Measurements from ENCODE around the gene PKMYT1.
"Not testable (repeated sequence)": the region's sequence is repeated elsewhere in the genome, so short reads cannot be mapped to it uniquely, and the experiment has no call there.

PKMYT1 gene

DNA sequence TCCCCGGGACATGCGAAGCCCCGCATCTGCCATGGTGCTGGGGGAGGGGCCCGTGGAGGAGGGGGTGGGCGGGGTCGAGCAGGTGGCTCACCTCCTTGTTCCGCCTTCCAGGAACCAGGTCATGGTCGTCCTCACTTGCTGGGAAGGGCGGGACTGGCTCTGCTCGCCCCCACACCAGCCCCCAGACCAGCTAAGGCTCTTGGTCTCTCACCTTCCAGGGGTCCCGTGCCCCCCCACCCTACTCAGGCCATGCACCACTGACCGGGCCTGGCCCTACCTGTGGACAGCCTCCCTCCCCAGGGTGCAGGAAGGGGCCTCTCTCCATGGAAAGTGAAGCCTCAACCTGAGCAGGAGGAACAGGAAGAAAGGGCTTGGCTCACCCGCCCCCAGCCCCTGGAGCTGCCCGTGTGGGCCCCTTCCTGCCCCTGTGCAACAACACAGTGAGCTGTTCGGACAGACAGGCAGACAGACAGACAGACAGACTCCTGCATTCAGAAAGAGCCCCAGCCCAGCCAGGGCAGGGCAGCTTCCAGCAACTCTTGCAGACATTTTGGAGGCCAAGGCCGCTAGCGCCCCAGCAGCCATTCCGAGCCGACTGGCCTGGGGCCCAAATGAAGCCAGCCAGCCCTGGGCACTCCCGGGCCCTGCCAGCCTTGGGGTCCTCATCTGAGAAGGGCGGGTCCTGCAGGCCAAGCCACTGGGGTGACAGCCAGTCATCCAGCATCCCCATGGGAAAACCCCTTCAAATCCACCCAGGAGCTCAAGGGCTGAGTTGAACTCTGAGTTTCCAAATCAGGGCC is 24.3 kb downstream of the PKMYT1 start:
- DNase-seq: no peak

DNA sequence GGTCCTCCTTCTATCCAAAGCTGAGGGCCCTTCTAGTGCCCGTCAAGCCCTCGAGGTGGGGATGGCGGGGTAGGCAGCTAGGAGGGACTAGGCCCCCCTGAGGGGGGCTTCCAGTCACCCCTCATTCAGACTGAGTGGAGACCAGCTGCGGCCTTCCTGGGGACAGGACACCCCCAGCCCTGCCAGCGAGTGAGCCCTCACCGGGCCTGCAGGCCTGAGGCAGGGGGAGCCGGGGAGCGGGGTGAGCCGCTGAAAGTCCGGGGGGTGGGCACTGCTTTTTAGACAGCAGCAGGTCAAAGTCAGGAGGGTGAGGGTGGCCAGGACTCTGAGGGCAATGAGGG is 24.8 kb downstream of the PKMYT1 start:
- no peak for DNase-seq

DNA sequence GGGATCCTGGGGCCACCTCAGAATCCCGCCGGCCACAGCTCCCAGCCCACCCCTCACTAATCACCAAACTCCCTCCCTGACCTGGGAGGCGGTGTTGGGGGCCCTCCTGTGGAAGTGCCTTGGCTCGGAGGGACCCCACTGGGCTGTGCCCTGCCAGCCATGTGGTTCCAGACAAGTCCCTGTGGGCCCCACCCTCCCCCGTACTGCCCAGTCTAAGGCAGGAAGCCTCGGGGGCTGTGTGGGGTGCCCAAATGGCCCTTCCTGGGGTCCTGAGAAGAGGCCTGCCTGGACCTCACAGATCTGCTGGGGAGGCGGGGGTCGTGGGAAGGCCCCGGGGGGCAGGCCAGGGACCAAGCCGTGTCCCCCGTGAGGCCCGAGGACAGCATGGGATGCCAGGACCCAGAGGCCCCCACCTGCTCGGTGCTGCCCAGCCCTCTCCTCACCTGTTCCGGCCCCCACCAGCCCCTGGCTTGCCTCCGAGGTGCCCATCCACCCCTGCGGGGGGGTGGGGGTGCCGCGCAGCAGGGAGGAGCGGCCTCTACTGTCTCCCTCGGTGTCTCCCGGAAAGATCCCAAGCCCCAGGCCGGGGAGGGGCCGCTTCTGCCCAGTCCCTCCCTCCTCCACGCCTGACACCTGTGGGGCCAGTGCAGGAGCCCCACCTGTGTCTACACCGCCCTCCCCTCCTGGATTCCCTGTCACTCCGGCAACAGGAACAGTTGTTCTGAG is 25.4 kb downstream of the PKMYT1 start:
- no peak for DNase-seq

DNA sequence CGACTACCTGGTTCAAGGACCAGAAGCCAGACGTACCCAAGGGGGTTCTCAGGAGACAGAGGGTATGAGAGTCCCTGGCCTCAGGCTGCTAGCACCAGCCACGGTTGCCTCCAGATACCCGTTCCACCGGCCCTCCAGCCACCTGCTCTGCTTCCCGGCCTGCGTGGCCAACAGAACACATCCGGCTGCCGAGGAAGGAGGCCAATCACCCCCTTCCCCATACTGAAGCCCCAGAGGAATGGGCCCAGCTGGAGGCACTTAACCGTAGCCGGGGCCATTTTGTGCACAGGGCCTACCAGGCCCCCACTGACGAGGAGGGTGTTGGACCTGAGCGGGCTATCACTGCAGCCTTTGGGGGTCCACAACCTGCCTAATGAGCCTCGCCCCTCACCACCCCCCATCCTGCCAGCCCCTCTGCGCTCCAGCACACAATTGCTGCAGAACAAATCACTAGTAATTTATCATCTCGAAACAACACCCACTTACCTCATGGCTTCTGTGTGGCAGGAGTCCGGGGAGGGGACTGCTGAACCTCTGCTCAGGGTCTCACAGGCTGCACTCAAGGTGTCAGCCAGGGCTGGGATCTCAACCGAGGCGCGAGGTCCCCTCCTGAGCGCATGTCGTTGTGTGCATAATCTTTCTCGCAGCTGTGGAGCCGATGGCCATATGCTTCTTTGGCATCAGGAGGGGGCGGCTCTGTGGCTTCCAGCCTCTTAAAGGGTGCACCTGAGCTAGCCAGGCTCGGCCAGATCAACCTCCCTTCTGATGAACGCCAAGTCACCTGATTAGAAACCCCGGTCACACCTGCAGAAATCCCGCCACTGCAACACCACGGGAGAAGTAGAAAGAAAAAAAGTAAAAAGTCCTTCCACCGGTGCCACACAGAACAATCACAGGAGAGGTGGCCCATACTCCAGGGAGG is 26.3 kb downstream of the PKMYT1 start:
- DNase-seq: no peak

DNA sequence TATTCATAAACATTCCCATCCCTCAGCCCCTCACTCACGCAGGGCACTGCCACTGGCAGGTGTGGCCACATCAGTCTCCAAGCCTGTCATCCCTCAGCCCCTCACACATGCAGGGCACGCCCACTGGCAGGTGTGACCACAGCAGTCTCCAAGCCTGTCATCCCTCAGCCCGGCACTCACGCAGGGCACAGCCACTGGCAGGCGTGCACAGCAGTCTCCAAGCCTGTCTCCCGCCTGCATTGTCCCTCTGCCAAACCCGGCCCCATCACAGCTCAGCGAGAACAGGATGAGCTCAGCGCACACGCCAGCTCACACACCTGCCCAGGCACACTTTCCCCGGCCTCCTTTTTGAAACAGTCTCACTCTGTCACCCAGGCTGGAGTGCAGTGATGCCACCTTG is 27.6 kb downstream of the PKMYT1 start:
- no peak for DNase-seq

DNA sequence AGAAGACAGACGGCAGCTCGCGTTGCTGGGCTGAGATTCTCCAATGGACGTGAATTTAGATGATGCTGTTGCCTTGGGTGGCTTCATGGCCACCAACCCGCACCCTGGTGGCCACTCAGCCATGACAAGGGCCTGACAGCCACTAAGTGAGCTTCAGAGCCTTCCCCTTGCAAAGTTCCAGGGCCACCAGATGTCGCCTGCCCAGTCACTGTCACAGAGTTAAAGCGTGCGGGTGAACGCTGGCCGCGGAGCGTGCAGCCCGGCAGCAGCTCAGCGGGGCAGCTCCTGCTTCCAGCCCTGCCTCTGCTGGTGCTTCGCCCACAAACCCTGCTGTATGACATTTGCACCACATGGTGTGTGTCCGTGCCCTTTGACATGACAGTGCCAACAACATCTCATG is 29.5 kb downstream of the PKMYT1 start:
- no peak for DNase-seq

DNA sequence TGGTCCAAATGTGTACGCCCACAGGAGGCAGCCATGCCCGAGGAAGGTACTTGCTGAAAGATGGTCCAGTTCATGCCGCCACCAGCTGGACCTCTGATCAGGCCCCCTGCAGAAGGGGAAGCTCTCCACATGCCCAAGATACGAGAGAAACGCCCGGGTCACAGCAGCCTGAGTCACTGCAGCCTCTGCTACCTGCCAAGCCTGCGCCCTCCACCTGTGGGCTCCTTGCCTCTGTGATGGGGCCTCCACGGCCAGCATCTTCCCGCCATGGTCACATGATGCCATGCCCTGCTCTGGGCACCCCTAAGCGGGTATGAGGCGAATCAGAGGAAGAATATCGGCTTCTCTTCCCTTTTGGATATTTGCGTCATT is 29.9 kb downstream of the PKMYT1 start:
- DNase-seq: no peak

DNA sequence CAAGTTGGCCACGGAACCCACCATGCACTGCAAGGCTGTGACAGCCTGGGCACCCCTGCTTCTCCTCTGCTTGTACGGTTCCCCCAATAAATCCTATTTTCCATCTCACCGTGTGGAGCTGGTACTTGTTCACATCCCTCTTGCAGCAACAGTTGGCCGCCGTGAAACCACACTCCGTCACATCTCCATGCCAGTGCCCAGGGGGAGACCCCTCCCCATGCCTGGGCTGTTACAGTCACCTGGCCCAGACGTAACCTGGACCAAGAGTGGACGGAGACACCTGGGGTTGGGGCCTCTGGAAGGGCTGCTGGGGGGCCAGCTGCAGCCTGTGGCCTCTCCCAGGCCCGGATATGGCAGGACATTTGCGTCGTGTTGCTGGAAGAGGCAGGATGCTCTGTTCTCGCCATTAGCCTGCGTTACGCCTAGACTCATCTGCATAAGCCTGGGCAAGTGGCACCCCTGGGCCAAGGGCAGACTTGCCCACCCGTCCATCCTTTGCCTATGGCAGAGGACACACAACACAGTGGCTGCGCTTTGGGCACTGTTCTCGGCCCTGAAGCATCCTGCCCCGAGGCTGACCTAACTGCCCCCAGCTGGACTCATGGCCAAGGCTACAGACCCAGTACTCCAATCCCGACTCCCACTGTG is 30.4 kb downstream of the PKMYT1 start:
- no peak for DNase-seq

DNA sequence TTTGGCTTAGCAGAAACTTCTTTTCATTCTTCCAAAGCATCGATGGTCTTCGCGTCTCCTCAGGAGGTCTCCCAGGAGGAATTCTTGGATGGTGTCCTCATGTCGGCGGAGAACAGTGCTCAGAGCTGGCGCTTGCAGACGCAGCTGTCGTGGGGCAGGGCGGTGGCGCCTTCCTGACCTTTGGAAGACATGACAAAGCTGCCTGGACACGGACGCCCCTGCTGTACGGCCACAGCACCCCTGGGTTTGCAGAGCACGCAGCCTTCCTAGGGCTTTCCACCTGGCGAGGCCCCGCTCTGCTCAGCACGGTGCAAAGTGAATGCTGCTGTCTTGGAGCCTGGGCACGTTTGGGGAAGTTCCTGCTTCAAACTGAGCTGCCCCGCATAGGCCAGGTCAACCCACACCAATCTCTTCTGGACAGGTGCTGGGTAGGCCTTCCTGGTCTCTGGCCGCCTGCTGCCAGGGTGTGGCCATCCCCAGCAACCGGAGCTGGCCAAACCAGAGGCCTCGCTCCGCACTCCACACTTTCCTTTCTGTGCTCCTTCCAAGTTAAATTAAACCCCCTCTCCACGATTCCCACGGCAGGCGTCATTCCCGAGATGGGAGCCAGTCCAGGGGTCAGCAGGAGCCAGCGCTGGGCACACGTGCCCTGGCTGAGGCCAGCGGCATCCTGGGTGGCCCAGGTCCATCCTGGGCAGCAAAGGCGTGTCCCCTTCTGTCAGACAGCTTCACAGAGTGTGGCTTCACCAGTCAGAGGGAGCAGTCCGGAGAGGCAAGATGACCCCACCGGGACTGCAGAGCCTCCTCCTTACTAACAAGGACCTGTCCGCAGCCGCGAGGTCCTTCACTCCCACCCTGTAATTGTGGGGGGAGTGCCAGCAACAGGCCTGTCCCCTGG is 31.2 kb downstream of the PKMYT1 start:
- DNase-seq: no peak

DNA sequence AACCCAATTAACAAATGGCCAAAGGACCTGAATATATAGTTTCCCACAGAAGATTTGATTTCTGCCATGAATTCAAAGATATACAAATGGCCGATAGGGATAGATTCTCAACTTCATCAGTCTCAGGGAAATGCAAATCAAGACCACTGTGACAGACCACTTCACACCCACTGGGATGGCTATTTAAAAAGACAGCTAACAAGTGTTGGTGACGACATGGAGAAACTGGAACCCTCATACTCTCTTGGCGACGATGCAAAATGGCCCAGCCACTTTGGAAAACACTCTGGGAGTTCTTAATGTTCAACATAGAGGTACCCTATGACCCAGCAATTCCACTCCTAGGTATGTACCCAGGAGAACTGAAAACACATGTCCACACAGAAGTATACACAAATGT is 33.6 kb downstream of the PKMYT1 start:
- no peak for DNase-seq

DNA sequence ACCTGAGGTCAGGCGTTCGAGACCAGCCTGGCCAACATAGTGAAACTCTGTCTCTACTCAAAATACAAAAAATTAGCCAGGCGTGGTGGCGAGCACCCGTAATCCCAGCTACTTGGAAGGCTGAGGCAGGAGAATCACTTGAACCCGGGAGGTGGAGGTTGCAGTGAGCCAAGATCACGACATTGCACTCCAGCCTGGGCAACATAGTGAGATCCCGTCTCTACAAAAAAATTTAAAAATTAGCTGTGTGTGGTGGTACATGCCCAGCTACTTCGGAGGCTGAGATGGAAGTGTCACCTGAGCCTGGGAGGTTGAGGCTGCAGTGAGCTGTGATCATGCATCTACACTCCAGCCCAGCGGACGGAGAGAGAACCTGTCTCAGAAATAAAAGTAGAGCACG is 36.5 kb downstream of the PKMYT1 start:
- not testable (repeated sequence) for DNase-seq

DNA sequence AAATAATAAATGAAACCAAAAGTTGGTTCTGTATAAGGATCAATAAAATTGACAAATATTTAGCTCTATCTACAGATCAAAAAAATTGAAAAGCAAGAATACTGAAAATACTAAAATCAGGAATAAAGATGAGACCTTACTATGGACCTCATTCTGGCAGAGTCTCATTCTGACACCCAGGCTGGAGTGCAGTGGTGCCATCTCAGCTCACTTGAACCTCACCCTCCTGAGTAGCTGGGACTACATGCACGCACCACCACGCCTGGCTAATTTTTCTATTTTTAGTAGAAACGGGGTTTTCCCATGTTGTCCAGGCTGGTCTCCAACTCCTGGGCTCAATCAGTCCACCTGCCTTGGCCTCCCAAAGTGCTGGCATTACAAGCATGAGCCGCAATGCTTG is 38.2 kb downstream of the PKMYT1 start:
- no peak for DNase-seq

DNA sequence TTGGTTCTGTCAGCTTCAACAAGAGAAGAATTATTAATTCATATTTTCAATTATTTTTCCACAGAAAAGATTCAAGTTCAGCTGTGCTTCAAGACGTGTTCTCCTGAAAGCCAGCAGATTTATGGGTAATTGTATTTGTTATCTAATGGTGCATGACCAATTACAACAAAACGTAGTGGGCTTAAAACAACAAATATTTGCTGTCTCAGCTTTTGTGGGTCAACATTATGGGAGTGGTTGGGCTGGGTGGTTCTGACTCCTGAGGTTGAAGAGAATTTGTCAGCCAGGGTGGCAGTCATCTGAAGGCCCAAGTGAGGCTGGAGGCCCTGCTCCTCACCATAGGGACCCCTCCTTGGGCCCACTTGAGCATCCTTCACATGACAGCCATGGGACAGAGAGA is 40.3 kb downstream of the PKMYT1 start:
- DNase-seq: no peak

DNA sequence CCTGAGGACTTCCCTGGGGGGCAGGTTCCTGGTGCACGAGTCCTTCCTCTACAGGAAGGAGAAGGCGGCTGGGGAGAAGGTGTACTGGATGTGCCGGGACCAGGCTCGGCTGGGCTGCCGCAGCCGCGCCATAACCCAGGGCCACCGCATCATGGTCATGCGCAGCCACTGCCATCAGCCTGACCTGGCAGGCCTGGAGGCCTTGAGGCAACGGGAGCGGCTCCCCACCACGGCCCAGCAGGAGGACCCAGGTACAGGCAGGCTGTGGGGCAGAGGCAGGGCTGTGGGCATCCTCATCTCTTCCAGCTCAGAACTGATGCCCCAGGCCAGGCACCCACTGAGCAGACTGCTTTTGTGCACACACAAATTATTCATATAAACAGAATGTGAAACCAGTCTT is 42.0 kb downstream of the PKMYT1 start:
- DNase-seq: no peak

DNA sequence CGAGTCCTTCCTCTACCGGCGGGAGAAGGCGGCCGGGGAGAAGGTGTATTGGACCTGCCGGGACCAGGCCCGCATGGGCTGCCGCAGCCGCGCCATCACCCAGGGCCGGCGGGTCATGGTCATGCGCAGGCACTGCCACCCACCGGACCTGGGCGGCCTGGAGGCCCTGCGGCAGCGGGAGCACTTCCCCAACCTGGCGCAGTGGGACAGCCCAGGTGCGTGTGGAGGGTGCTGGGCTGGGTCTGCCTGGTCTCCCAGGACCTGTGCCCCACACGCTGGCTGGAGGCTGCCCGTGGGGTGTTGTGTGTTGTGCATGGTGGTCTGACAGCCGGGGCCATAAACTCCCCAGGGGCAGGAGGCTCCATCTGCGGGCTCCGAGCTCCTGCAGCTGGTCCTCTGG is 43.1 kb downstream of the PKMYT1 start:
- no peak for DNase-seq

DNA sequence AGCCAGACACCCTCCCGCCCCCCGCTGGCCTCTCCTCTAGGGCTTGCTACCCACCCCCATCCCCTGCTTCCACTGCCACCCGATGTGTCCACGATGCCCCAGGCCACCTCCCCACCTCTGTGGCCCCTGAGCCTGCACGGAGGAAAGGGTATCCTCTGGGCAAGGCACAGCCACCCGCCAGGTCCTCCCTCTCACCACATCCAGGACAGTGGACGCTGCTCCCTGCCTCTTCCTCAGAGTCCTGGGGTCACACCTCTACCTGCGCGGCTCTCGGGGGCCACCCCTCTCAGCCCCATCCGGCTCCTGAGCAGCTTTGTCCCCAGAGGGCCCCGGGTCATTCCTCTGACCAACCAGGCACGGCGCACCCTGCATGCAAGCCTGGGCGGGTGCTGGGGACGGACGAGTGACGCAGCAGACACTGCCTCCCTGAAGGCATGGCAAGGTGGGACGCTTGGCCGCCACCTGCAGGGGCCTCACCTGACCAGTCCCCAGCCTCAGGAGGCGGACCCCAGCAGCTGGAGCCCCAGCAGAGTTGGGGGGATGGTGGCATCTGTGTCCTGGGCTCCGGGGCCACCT is 43.7 kb downstream of the PKMYT1 start:
- no peak for DNase-seq

DNA sequence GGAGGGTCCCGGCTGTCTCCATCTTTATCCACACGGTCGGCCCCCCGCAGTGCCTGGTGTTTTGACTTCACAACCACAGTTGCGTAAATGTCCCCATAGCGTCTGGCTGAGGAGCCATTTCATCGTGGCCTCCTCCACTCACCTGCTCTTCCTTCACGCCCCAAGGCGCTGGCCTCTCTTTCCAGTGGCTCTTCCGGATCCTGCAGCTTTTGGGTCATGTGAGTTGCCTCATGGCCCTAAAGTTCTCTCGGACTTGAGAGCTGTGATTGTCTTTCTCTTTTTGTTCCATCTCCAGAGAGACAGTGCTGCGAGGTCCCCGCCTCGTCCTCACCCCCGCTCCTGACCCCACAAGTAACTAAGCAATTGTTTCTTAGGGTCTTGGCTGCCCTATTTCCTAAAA is 45.8 kb downstream of the PKMYT1 start:
- no peak for DNase-seq

DNA sequence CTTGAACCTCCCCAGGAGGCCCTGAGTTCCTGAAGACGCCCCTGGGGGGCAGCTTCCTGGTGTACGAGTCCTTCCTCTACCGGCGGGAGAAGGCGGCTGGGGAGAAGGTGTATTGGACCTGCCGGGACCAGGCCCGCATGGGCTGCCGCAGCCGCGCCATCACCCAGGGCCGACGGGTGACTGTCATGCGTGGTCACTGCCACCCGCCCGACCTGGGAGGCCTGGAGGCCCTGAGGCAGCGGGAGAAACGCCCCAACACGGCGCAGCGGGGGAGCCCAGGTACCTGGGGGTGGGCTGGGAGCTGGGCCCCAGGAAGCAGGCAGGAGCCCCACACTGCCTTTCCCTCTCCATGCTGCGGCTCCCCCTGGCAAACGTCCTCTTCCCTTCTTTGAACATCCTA is 46.5 kb downstream of the PKMYT1 start:
- DNase-seq: no peak

DNA sequence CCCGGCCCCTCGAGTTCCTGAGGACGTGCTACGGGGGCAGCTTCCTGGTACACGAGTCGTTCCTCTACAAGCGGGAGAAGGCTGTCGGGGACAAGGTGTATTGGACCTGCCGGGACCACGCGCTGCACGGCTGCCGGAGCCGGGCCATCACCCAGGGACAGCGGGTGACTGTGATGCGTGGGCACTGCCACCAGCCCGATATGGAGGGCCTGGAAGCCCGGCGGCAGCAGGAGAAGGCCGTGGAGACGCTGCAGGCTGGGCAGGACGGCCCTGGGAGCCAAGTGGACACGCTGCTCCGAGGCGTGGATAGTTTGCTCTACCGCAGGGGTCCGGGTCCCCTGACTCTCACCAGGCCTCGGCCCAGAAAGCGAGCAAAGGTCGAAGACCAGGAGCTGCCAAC is 47.1 kb downstream of the PKMYT1 start:
- no peak for DNase-seq

DNA sequence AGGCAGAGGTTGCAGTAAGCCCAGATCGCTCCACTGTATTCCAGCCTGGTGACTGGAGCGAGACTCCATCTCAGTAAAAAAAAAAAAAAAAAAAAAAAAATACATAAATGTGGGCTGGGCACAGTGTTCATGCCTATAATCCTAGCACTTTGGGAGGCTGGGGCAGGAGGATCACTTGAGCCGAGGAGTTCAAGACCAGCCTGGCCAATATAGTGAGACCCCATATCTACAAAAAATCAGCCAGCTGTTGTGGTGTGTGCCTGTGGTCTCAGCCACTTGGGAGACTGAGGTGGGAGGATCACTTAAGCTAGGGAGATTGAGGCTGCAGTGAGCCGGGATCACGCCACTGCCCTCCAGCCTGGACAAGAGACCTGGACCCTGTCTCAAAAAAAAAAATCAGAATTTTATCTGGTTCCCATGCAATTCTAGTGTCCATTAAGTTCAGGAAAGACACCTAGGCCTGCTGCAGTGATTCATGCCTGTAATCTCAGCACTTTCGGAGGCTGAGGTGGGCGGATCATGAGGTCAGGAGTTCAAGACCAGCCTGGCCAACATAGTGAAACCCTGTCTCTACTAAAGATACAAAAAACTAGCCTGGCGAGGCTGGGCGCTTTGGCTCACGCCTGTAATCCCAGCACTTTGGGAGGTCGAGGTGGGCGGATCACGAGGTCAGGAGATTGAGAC is 48.9 kb downstream of the PKMYT1 start:
- DNase-seq: not testable (repeated sequence)

DNA sequence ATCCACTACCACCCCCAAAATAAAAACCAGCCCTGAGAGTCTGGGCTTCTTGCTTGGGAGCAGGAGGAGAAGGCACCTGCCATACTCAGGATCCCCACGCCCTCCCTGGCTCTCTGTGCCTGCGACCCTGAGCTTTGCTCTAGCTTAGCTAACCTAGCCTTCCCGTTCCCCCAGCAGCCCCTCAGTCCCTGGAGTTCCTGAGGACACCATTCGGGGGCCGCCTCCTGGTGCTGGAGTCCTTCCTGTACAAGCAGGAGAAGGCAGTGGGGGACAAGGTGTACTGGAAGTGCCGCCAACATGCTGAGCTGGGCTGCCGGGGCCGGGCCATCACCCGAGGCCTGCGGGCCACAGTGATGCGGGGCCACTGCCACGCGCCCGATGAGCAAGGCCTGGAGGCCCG is 50.0 kb downstream of the PKMYT1 start:
- no peak for DNase-seq
